Duodenal mucosa (tissue), 2 donors: Measurements from ENCODE around the gene TANK.

ENCODE experiments used
- H3K27ac ChIP-seq: one replicate; pipeline ENCODE4 v1.7.0; 2013; ENCODE audit warnings: low read depth, low read length
- H3K27me3 ChIP-seq, 2 donors: one replicate each; pipeline ENCODE4 v1.7.0; 2013; ENCODE audit warnings: low read length in 2 of 2, control low read depth in 1 of 2; ENCODE audit not compliant: insufficient read depth in 2 of 2, control insufficient read depth in 1 of 2
- H3K36me3 ChIP-seq, 2 donors: one replicate each; pipeline ENCODE4 v1.7.0; 2013; ENCODE audit warnings: low read length in 2 of 2, control low read depth in 1 of 2; ENCODE audit not compliant: insufficient read depth in 2 of 2, control insufficient read depth in 1 of 2
- H3K4me1 ChIP-seq, 2 donors: one replicate each; pipeline ENCODE4 v1.7.0; 2013; ENCODE audit warnings: low read length in 2 of 2, control low read depth in 1 of 2; ENCODE audit not compliant: insufficient read depth in 2 of 2, control insufficient read depth in 1 of 2
- H3K4me3 ChIP-seq, 2 donors: one replicate each; pipeline ENCODE4 v1.7.0; 2013; ENCODE audit warnings: low read length in 2 of 2, low read depth in 1 of 2
- H3K9ac ChIP-seq, 2 donors: one replicate each; pipeline ENCODE4 v1.7.0; 2013; ENCODE audit warnings: low read length in 2 of 2, low read depth in 1 of 2
- H3K9me3 ChIP-seq, 2 donors: one replicate each; pipeline ENCODE4 v1.7.0; 2013; ENCODE audit warnings: low read length in 2 of 2, control low read depth in 1 of 2; ENCODE audit not compliant: control insufficient read depth in 1 of 2

TANK gene

DNA sequence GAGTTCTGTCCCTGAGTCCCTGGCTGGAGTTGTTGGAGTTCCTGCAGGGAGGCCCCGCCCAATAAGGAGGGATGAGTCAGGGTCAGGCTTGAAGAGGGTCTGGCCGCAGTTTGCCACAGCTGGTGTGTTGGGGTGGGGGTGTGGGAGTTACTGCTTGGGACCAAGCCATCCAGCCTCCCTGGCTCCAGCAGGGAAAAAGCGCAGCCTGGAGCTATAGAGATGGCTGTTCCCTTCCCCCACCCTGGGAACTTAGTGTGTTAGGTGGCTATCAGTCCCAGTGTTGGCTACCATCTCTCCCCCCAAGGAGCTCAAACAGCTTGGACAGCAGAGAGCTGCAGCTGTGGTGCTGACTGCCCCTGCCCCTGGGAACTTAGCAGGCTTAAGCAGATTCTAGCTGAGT is 13.2 kb upstream of the TANK start:
- Histone ChIP-seq H3K27me3 (no peaks in the 10 kb centered on the region), H3K4me3 (no peak overlapping the region), H3K4me1 (no peaks in the 10 kb centered on the region), H3K27ac (no peak overlapping the region), H3K36me3 (no peaks in the 10 kb centered on the region), H3K9ac (no peak overlapping the region), H3K9me3 (peaks cover 10 to 18% of the 10 kb centered on the region in 2 donors)

DNA sequence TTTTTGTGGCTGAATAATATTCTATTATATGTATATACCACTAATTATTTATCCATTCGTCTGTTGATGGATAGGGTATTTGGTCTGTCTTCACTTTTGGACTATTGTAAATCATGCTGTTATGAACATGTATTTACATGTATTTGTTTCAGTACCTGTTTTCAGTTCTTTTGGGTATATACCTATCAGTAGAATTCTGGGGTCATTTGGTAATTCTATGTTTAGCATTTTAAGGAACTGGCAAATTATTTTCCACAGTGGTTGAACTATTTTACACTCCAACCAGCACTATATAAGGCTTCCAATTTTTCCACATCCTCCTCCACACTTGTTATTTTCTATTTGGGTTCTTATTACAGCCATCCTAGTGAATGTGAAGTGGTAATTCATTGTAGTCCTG is 12.4 kb upstream of the TANK start:
- Histone ChIP-seq H3K9me3 (peaks cover 10 to 27% of the 10 kb centered on the region in 2 donors), H3K9ac (no peak overlapping the region), H3K27ac (no peak overlapping the region), H3K27me3 (no peaks in the 10 kb centered on the region), H3K36me3 (no peaks in the 10 kb centered on the region), H3K4me1 (no peaks in the 10 kb centered on the region), H3K4me3 (no peak overlapping the region)

DNA sequence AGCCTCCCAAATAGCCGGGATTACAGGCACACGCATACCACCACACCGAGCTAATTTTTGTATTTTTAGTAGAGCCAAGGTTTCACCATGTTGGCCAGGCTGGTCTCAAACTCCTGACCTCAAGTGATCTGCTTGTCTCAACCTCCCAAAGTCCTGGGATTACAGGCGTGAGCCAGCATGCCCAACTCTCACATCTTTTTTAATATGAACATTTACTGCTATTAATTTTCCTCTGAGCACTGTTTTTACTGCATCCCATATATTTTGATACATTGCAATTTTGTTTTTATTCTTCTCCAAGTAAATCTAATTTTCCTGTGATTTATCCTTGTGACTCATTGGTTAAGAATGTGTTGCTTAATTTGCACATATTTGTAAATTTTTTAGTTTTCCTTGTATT is 9.5 kb upstream of the TANK start:
- H3K9me3 ChIP-seq = peaks cover 10 to 28% of the 10 kb centered on the region in 2 donors
- H3K4me3 ChIP-seq = no peak overlapping the region
- H3K36me3 ChIP-seq = no peaks in the 10 kb centered on the region
- H3K4me1 ChIP-seq = no peaks in the 10 kb centered on the region
- no peak overlapping the region for H3K9ac ChIP-seq
- H3K27me3 ChIP-seq = no peaks in the 10 kb centered on the region
- H3K27ac ChIP-seq = no peak overlapping the region

DNA sequence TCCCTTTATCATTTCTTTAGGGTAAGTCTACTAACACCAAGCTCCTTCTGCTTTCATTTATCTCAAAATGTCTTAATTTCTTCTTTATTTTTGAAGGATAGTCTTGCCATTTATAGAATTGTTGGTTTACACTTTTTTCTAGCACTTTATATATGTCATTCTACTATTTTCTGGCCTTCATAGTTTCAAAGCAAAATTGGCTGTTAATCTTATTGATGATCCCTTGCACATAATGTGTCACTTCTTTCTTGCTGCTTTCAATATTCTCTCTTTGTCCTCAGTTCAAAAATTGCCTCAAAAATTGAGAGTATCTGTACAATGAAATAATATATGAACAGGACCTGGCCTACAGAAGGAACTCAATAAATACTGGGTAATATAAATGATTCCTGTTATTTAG is 7.9 kb upstream of the TANK start:
- H3K36me3 ChIP-seq = no peaks in the 10 kb centered on the region

DNA sequence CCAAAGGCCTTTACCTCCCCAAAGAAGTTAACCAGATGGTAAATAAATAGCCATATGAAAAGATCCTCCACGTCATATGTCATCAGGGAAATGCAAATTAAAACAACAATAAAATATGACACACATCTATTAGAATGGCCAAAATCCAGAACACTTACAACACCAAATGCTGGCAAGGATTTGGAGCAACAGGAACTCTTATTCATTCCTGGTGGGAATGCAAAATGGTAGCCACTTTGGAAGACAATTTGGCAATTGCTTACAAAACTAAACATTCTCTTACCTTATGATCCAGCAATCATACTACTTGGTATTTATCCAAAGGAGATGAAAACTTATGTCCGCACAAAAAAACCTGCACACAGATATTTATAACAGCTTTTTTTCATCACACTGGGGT is 1.3 kb upstream of the TANK start:
- Histone ChIP-seq H3K4me1 (peaks cover 13 to 26% of the 10 kb centered on the region in 2 donors), H3K4me3 (no peak overlapping the region), H3K9me3 (no peaks in the 10 kb centered on the region), H3K27ac (no peak overlapping the region), H3K9ac (no peak overlapping the region), H3K36me3 (peaks cover 4 to 8% of the 10 kb centered on the region in 2 donors), H3K27me3 (no peaks in the 10 kb centered on the region)

More for the DNA sequence above, 7.9 kb upstream of the TANK start:
- H3K9ac ChIP-seq = no peak overlapping the region
- peaks cover 10 to 28% of the 10 kb centered on the region in 2 donors for H3K9me3 ChIP-seq
- H3K4me1 ChIP-seq = no peaks in the 10 kb centered on the region
- no peak overlapping the region for H3K4me3 ChIP-seq
- H3K27me3 ChIP-seq = no peaks in the 10 kb centered on the region
- H3K27ac ChIP-seq = no peak overlapping the region

DNA sequence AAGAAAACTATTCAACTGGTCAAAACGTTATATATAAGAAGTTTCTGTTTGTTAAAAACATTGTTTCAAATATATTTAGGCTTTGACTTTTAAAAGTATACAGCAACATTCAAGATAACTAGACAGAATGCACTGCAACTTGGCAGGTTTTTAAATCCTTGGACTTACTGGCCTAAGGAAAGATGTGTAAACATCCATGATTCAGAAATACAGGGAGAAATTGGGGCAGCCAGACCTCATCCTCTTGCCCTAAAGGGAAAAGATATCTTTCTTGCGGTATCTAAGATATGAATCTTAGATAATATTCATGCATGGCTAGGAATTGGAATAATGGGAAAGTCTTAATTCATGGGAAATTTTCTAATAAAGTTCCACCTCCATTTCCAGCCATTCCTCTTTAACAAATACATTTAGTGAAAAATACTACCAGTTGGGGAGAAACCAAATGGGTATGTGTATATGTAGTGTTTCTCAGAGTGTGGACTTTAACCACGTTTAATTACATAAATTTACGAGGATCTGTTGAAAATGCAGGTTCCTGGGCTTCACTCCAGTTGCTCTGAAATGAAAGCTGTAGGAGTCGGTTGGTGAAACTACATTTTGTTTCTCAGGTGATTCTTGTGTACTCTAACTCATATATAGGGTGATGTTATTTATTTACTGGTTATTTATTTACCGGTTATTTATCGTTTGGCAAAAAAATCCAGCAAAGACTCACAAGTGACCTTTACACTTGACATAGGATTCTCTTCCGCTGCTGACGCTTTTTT is 587 bp upstream of the TANK start:
- Histone ChIP-seq H3K27me3 (no peaks in the 10 kb centered on the region), H3K9me3 (no peaks in the 10 kb centered on the region), H3K4me1 (peaks cover 13 to 33% of the 10 kb centered on the region in 2 donors), H3K36me3 (peaks cover 5 to 9% of the 10 kb centered on the region in 2 donors), H3K9ac (peak overlapping the region in 1 of 2 donors; percentile 33), H3K27ac (no peak overlapping the region), H3K4me3 (peak overlapping the region; percentile 68 to 72)

DNA sequence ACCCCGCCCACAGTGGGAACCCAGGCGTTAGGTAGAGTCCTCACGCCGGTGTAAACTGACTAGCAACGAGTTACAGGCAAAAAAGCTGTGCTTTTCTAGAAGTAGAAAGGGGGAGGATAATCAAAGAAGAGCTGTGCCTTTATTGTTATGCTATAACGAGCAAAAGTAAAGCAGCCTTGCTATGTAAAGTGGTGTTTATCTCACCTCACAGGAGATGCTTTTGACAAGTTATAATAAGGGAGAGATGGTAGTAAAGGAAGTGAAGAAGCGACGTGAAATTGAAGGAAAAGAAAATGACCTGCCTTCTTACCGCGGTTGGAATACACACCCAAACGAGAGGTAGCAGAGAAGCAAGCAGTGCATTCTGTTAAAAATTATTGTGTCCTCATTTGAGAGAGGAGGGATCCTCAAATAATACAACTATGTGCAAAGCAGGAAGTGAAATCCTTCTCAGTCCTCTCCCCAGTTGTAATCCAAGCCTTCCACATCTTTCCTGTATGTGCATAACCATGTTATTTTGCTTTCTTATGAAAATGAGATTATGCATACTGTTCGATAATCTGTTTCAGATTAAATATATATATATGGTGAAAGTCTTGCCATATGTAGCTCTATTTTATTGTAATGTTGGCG is 962 bp downstream of the TANK start:
- H3K9ac ChIP-seq = peak overlapping the region; percentile 99
- H3K4me3 ChIP-seq = peak overlapping the region; percentile 96 to 97
- no peaks in the 10 kb centered on the region for H3K9me3 ChIP-seq
- peaks cover 13 to 44% of the 10 kb centered on the region in 2 donors for H3K4me1 ChIP-seq
- peaks cover 8 to 9% of the 10 kb centered on the region in 2 donors for H3K36me3 ChIP-seq
- no peaks in the 10 kb centered on the region for H3K27me3 ChIP-seq
- peak overlapping the region; percentile 94 for H3K27ac ChIP-seq

DNA sequence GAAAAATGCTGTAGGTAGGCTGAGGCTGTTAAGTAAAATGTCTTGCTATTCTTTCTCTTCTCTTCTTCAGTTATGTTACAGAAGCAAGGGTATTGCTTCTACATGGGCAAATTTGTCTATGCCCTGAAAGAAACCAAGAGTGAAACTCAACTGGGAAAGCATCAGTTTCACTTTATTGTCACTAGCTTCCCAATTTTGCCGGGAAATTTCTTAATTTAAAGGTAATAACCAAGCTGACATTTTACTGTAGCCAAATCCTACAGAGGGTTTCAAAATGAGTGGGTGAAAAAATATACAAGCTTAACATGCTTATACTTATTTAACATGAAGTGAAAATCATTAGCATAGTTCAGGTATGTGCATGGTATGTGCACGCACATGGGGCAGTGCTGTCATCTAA is 3.2 kb downstream of the TANK start:
- Histone ChIP-seq H3K4me1 (peaks cover 17 to 50% of the 10 kb centered on the region in 2 donors), H3K27me3 (no peaks in the 10 kb centered on the region), H3K36me3 (peaks cover 8 to 17% of the 10 kb centered on the region in 2 donors), H3K27ac (no peak overlapping the region), H3K9ac (no peak overlapping the region), H3K4me3 (peak overlapping the region in 1 of 2 donors; percentile 9), H3K9me3 (no peaks in the 10 kb centered on the region)

DNA sequence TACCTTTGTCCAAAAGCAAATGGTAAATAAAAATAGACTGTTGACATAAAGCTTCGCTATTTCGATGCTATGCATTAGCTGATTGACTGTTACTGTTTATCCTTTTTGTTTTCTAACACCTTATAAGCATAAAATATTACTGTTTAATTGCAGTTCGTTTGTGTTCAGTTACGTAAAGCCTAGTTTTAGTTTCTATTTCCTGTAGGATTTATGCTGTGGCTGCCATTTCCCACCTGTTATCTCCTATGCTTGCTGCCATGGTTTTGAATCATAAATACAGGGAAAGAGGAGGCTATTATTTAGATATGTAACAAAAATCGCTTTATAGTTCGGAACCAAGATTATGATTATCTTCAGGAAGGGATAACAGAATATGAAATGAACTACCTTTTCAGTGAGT is 3.9 kb downstream of the TANK start:
- peaks cover 17 to 50% of the 10 kb centered on the region in 2 donors for H3K4me1 ChIP-seq
- no peak overlapping the region for H3K9ac ChIP-seq
- H3K4me3 ChIP-seq = peak overlapping the region in 1 of 2 donors; percentile 9
- no peaks in the 10 kb centered on the region for H3K9me3 ChIP-seq
- no peak overlapping the region for H3K27ac ChIP-seq
- H3K36me3 ChIP-seq = peaks cover 8 to 17% of the 10 kb centered on the region in 2 donors
- no peaks in the 10 kb centered on the region for H3K27me3 ChIP-seq

DNA sequence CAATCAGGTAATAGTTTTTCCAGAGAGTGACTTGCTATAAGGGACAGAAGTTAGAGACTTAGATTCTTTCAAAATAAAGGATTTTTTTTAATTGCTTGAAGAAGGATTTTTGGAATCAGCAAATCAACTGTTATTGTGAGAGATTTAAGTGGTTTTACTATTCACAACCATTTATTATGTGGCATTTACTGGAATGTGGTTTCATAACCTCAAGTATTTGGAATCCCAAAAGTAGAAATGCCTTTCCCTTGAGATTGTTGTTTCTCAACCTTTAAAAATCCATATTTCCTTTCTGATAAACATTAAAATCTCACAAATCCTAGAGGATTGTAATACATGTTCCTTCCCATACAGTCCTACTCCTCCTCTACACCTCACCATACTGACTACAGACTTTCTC is 5.0 kb downstream of the TANK start:
- no peak overlapping the region for H3K4me3 ChIP-seq
- no peaks in the 10 kb centered on the region for H3K9me3 ChIP-seq
- H3K27ac ChIP-seq = no peak overlapping the region
- H3K9ac ChIP-seq = no peak overlapping the region
- no peaks in the 10 kb centered on the region for H3K27me3 ChIP-seq
- peaks cover 8 to 17% of the 10 kb centered on the region in 2 donors for H3K36me3 ChIP-seq
- H3K4me1 ChIP-seq = peaks cover 13 to 50% of the 10 kb centered on the region in 2 donors
